ENCODE results near the gene RCBTB1.

GRCh38 chr13:49494645-49495044 is 90.7 kb downstream of the RCBTB1 start:
- TF ChIP-seq CTCF (IDR thresholded peaks at IDR 0.05) (no peak), POLR2A (IDR thresholded peaks at IDR 0.05) (no peak)

Measured in lower leg skin (tissue), 3 donors.